Lower lobe of right lung (tissue), 2 donors: ENCODE measurements around the gene GOLGA7B. TPM values are rescaled to one million over a fixed set of nuclear protein-coding genes. Genes with fewer than 3 reads are reported as not detected.

Experiments
- ATAC-seq, 2 donors: fragments of 200-7000 bp; cut with Tn5 transposase; one replicate each; pipeline ENCODE4 v1.9.1; 2020 to 2022; ENCODE audit warnings: mild to moderate bottlenecking in 2 of 2, moderate library complexity in 2 of 2
- DNase-seq: peaks from one replicate; pipeline ENCODE4 v3.0.0-alpha.2; 2020
- H3K27ac ChIP-seq: fragments of 200-600 bp; one replicate; pipeline ENCODE4 v1.8.0; 2022
- H3K27me3 ChIP-seq: fragments of 200-600 bp; one replicate; pipeline ENCODE4 v1.8.0; 2022; ENCODE audit warnings: low read depth
- H3K36me3 ChIP-seq: fragments of 200-600 bp; one replicate; pipeline ENCODE4 v1.8.0; 2022; ENCODE audit warnings: mild to moderate bottlenecking
- H3K4me1 ChIP-seq: fragments of 200-600 bp; one replicate; pipeline ENCODE4 v1.8.0; 2022
- H3K4me3 ChIP-seq: fragments of 200-600 bp; one replicate; pipeline ENCODE4 v1.8.0; 2022; ENCODE audit warnings: mild to moderate bottlenecking
- H3K9me3 ChIP-seq: fragments of 200-600 bp; one replicate; pipeline ENCODE4 v1.8.0; 2022
- intact Hi-C: fragments of 100-400 bp; cut with DNase I; formaldehyde crosslinking; loops from one replicate; pipeline ENCODE4 v1.11.0; 2022
- total RNA-seq: library from RNA; stranded (reverse); fragmentation: NEBNext Ultra II Directional; extraction: Animal tissue kit (Norgen Biotek cat#: 25700); gene quantifications from one replicate; pipeline ENCODE4 v1.2.1, GENCODE V29; 2021
- TF ChIP-seq, protein P1 (sequence below): fragments of 200-600 bp; IDR thresholded peaks from one replicate; pipeline ENCODE4 v1.8.0; 2022; ENCODE audit warnings: antibody characterized with exemption, mild to moderate bottlenecking
- donor health status: DM: no; HTN: yes; CAD: no; lungs with severe emphysema.

GOLGA7B gene
- total RNA-seq, 1 donor from 2014 or later, result 1.0 TPM

DNA sequence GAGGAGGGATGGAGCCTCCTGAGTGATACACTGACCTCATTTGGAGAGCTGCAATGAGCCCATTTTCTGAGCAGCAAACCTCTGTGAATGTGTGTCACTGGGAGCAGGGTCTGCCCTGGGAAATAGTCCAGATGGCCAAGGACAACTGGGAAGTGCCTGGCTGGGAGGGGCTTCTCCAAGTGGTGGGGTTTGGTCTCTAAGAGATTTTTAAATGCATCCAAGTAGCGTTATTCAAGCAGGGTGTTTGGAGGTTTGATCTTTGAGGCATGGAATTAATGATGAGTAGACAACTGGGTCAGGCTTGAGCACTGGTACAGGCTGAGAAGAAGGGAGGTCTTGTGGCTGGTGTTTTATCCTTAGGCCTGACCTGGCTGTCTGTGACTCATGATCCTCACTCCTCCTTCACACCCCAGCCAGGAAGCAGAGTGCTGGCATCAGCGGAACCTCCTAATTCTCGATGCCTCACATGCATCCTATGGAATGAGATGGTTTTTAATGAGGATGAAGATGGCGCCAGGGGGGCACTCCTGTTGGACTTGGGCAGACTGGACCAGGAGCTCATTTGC lies 3.3 kb downstream of the GOLGA7B start:
- no peaks in the 10 kb centered on the region for H3K36me3 ChIP-seq
- DNase-seq (no peak), ATAC-seq (no peak)
- H3K27ac ChIP-seq, result no peak overlapping the region
- TF ChIP-seq, protein P1, sequence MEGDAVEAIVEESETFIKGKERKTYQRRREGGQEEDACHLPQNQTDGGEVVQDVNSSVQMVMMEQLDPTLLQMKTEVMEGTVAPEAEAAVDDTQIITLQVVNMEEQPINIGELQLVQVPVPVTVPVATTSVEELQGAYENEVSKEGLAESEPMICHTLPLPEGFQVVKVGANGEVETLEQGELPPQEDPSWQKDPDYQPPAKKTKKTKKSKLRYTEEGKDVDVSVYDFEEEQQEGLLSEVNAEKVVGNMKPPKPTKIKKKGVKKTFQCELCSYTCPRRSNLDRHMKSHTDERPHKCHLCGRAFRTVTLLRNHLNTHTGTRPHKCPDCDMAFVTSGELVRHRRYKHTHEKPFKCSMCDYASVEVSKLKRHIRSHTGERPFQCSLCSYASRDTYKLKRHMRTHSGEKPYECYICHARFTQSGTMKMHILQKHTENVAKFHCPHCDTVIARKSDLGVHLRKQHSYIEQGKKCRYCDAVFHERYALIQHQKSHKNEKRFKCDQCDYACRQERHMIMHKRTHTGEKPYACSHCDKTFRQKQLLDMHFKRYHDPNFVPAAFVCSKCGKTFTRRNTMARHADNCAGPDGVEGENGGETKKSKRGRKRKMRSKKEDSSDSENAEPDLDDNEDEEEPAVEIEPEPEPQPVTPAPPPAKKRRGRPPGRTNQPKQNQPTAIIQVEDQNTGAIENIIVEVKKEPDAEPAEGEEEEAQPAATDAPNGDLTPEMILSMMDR, result no peak
- peaks cover 5% of the 10 kb centered on the region for H3K4me1 ChIP-seq
- intact Hi-C loops, result no loop called here
- no peaks in the 10 kb centered on the region for H3K9me3 ChIP-seq
- peaks cover 21% of the 10 kb centered on the region for H3K27me3 ChIP-seq
- H3K4me3 ChIP-seq, result no peak overlapping the region

DNA sequence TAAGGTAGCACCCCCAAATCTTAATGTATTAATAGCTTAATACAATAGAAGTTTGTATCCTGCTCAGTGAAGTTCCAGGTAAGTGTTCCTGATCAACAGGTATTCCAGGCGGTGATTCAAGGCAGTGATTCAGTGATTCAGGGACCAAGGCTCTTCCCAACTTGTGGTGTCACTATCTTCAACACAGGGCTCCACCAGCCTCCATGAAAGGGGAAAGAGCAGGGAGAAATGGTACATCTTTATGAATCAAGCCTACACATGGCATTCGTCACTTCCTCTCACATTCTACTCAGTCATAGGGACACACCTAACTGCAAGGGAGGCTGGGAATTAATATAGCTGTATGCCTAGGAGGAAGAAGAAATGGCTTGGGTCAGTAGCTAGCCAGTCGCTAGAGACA lies 5.1 kb downstream of the GOLGA7B start:
- no peak for DNase-seq
- TF ChIP-seq, protein P1, result no peak
- Histone ChIP-seq H3K27me3 (peaks cover 18% of the 10 kb centered on the region), H3K9me3 (no peaks in the 10 kb centered on the region), H3K27ac (no peak overlapping the region), H3K4me1 (peaks cover 5% of the 10 kb centered on the region), H3K36me3 (no peaks in the 10 kb centered on the region), H3K4me3 (no peak overlapping the region)
- intact Hi-C loops, result no loop called here
- ATAC-seq, result no peak

DNA sequence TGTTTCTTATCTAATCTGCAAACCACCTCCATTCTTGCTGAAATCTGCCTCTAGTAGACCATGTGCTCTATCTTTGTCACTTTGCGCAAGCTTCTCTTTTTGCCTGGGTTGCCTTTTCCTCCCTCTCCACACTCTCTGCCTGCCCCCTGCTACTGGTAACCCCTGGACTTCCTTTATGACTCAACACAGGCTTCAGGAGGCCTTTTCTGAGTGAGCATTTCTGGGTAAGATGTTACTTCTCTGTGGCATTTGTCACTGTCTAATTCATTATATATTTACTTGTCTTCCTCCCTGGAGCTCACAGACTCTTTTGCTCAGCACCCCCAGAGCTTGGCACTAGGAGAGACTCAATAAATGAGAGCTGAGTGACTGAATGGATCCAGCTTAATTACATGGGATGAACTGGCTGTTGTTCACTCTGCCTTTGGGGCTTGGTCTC lies 8.4 kb downstream of the GOLGA7B start:
- intact Hi-C loops, result no loop called here
- no peak for DNase-seq
- Histone ChIP-seq H3K4me1 (no peaks in the 10 kb centered on the region), H3K9me3 (no peaks in the 10 kb centered on the region), H3K27ac (no peak overlapping the region), H3K36me3 (no peaks in the 10 kb centered on the region), H3K27me3 (no peaks in the 10 kb centered on the region), H3K4me3 (no peak overlapping the region)
- TF ChIP-seq, protein P1, result no peak
- peak; percentile 75 to 82 for ATAC-seq

DNA sequence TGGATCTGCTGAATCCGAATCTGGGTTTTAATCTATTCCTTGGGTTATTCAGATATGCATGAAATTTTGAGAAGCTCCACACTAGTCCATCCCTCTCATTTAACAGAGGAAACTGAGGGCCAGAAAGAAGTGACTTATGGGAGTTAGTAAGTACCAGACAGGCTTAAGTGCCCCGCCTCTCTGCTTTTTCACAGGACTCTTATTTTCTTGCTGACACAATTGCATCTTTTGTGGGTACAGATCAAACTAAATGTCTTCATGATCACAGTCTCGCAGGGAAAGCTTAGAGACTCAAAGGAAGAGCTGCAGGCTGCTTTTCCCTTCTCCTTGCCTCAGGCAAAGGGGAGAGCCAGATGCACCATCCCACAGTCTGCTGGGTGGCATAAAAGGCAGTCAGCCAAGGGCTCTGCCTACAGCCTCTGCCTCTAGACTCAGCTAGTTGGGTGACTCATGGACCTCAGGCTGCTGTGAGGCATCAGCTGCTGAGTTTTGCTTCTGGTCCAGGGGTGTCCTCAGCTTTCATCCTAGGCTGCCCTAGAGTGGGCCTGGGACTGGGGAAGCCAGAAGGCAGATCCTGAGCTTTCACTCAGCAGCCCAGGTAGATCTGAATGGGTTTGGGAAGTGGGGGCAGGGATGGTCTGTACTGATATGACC lies 11.6 kb downstream of the GOLGA7B start:
- Histone ChIP-seq H3K36me3 (no peaks in the 10 kb centered on the region), H3K4me3 (no peak overlapping the region), H3K4me1 (no peaks in the 10 kb centered on the region), H3K9me3 (no peaks in the 10 kb centered on the region), H3K27me3 (peaks cover 4% of the 10 kb centered on the region), H3K27ac (no peak overlapping the region)
- DNase-seq (no peak), ATAC-seq (peak; percentile 27 to 29)
- TF ChIP-seq, protein P1, result no peak
- intact Hi-C loops, result no loop called here

DNA sequence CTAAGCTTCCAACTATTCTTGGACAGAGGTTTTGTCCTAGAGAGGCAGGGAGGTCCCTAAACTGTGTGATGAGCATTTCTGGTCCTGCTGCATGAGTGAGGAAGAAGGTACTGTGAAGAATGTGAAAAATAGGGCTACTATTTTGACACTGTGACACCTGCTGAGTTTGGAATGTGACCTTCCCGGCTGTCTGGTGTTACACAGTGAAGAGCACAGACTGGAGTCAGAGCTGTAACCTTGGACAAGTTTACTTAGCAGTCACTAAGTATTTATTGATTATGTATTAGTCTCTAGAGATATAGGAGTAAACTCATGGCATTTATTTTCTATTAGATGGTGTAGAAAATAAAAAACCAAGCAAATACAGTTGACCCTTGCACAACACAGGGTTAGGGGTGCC lies 12.3 kb downstream of the GOLGA7B start:
- Histone ChIP-seq H3K9me3 (no peaks in the 10 kb centered on the region), H3K27me3 (peaks cover 8% of the 10 kb centered on the region), H3K27ac (no peak overlapping the region), H3K36me3 (no peaks in the 10 kb centered on the region), H3K4me3 (no peak overlapping the region), H3K4me1 (no peaks in the 10 kb centered on the region)
- TF ChIP-seq, protein P1, result no peak
- intact Hi-C loops, result no loop called here
- DNase-seq, result no peak
- no peak for ATAC-seq
